ENCODE results near the gene NMNAT2. TPM values are rescaled to one million over a fixed set of nuclear protein-coding genes. Genes with fewer than 3 reads are reported as not detected.
A peak's percentile ranks its signal among the peaks of the same experiment; 100 is the strongest.

The NMNAT2 gene
- total and polyA plus RNA-seq, 2 of the 4 experiments (the other 2 are of a cell fraction), result 0.36 to 2.4 TPM

GRCh38 chr1:183273300-183273699 is 144.9 kb downstream of the NMNAT2 start:
- ATAC-seq (ENCODE audit: low read depth), result no peak
- Histone ChIP-seq H3K9me1 (ENCODE audit: insufficient read depth, low read length) (peaks cover 20% of the 10 kb centered on the region), H3K36me3 (ENCODE audit: control insufficient read depth, insufficient read depth, low read length) (no peaks in the 10 kb centered on the region), H3K18ac (ENCODE audit: low read depth, low read length) (peak overlapping the region; percentile 55), H2BK20ac (ENCODE audit: low read depth, low read length) (peak overlapping the region; percentile 98), H3K9ac (ENCODE audit: low read depth, low read length) (peak overlapping the region; percentile 17; the same call in 1 of the 2 replicates), H3K4me2 (ENCODE audit: low read depth, low read length) (no peak overlapping the region), H3K4ac (ENCODE audit: low read depth, low read length) (peak overlapping the region; percentile 96), H3K14ac (replicated peaks; ENCODE audit: low read depth, low read length) (peak overlapping the region; percentile 85), H3K4me3 (ENCODE audit: insufficient read depth, low read depth, low read length) (no peak overlapping the region), H2BK15ac (ENCODE audit: low read depth, low read length) (peak overlapping the region; percentile 98; the same call in 2 of the 3 replicates), H4K8ac (ENCODE audit: low read depth in 2 of 2, low read length in 2 of 2) (peak overlapping the region; percentile 96 to 97), H4K5ac (ENCODE audit: low read depth, low read length) (peak overlapping the region; percentile 82), H2AFZ (replicated peaks; ENCODE audit: low read length, poor library complexity) (peak overlapping the region; percentile 76), H2BK5ac (ENCODE audit: low read depth, low read length, poor library complexity, severe bottlenecking) (peak overlapping the region; percentile 96), H2AK9ac (replicated peaks; ENCODE audit: low read depth, low read length, poor library complexity) (peak overlapping the region; percentile 92), H3K27ac (ENCODE audit: insufficient read depth, low read length) (peak overlapping the region; percentile 84), H3K27me3 (ENCODE audit: control insufficient read depth, insufficient read depth, low read length) (no peaks in the 10 kb centered on the region), H4K91ac (ENCODE audit: insufficient read depth, low read depth, low read length) (peak overlapping the region; percentile 97), H3K4me1 (ENCODE audit: control insufficient read depth, insufficient read depth, low read length) (peaks cover 21% of the 10 kb centered on the region), H3K56ac (ENCODE audit: extremely low read depth, insufficient read depth, low read length) (peak overlapping the region; percentile 94), H3K23ac (ENCODE audit: low read depth, low read length) (peak overlapping the region; percentile 91), H2BK120ac (ENCODE audit: low read depth, low read length) (peak overlapping the region; percentile 100), H3K79me1 (ENCODE audit: low read depth in 1 of 2, low read length in 2 of 2) (peaks cover 0 to 24% of the 10 kb centered on the region in 2 experiments; a peak in 2 of 4 replicates), H4K20me1 (ENCODE audit: insufficient read depth, low read length) (no peaks in the 10 kb centered on the region), H2AK5ac (ENCODE audit: low read depth, low read length) (peak overlapping the region; percentile 96), H3K9me3 (ENCODE audit: control insufficient read depth, insufficient read depth, low read length) (no peaks in the 10 kb centered on the region)
- intact Hi-C loops (cut with micrococcal nuclease), result no loop called here
- dilution Hi-C loops (cut with HindIII; ENCODE audit: low sequenced_read_pairs, unreplicated experiment), result no loop called here
- no peak for DNase-seq
- in situ Hi-C loops (cut with MboI; ENCODE audit: low sequenced_read_pairs), result no loop called here
- ChIA-PET CTCF (interaction anchor here (0.9 kb wide), 1 partner anchor 310 kb away, joined by 3 read pairs; no protein-coding TSS in a partner anchor), POLR2A (ENCODE audit: unreplicated experiment) (no interaction called here)
- 92% methylated on average over 4 of the region's 5 CpGs; no CpG with 5 or more reads in 1 of the 2 experiments for whole genome bisulfite sequencing, 2 experiments (ENCODE audit: extremely low coverage in 2 of 2, insufficient read length in 1 of 2)
- BruUV-seq (replicated peaks), result no TSS peak
- TF ChIP-seq MXI1 (IDR thresholded peaks at IDR 0.05; ENCODE audit: borderline replicate concordance, low read depth, low read length) (no peak), RCOR1 (IDR thresholded peaks at IDR 0.05; ENCODE audit: insufficient replicate concordance, low read length) (no peak), ELK1 (IDR thresholded peaks at IDR 0.05; ENCODE audit: borderline replicate concordance, low read depth, low read length) (no peak), POLR2A (IDR thresholded peaks at IDR 0.05; ENCODE audit: low read depth, low read length) (no peak), CTCF (conservative IDR thresholded peaks at IDR 0.05; ENCODE audit: low read depth, low read length) (no peak), RAD21 (IDR thresholded peaks at IDR 0.05; ENCODE audit: low read length) (no peak), MAFK (IDR thresholded peaks at IDR 0.05; ENCODE audit: low read depth, low read length) (no peak), FOS (IDR thresholded peaks at IDR 0.05; ENCODE audit: low read depth, low read length) (no peak), CHD1 (IDR thresholded peaks at IDR 0.05; ENCODE audit: low read depth, low read length) (no peak)

All from IMR-90 (cell line).